ENCODE data around the gene GBF1.

Gene GBF1

GRCh38 chr10:102287538-102287937, 42.2 kb downstream of the GBF1 start:
- no peak for DNase-seq (ENCODE audit: low read depth)
- no peak overlapping the region for H3K4me3 ChIP-seq (ENCODE audit: control insufficient read depth, low read depth, low read length)
- no peak for TF ChIP-seq CTCF (conservative IDR thresholded peaks at IDR 0.05; ENCODE audit: control insufficient read depth, insufficient read depth, low read depth, low read length)

GRCh38 chr10:102287991-102288390, 42.7 kb downstream of the GBF1 start:
- TF ChIP-seq CTCF (conservative IDR thresholded peaks at IDR 0.05; ENCODE audit: control insufficient read depth, insufficient read depth, low read depth, low read length), result no peak
- DNase-seq (ENCODE audit: low read depth), result no peak
- H3K4me3 ChIP-seq (ENCODE audit: control insufficient read depth, low read depth, low read length), result no peak overlapping the region

- no peak for TF ChIP-seq CTCF (conservative IDR thresholded peaks at IDR 0.05; ENCODE audit: control insufficient read depth, insufficient read depth, low read depth, low read length)
- H3K4me3 ChIP-seq (ENCODE audit: control insufficient read depth, low read depth, low read length), result no peak overlapping the region
- no peak for DNase-seq (ENCODE audit: low read depth)
Measured at GRCh38 chr10:102289356-102289755, 44.0 kb downstream of the GBF1 start.

- DNase-seq (ENCODE audit: low read depth), result no peak
- TF ChIP-seq CTCF (conservative IDR thresholded peaks at IDR 0.05; ENCODE audit: control insufficient read depth, insufficient read depth, low read depth, low read length), result no peak
Measured at GRCh38 chr10:102289840-102290239, 44.5 kb downstream of the GBF1 start.

GRCh38 chr10:102291221-102291905, 46.0 kb downstream of the GBF1 start:
- no peak for DNase-seq (ENCODE audit: low read depth)
- TF ChIP-seq CTCF (conservative IDR thresholded peaks at IDR 0.05; ENCODE audit: control insufficient read depth, insufficient read depth, low read depth, low read length), result no peak
- H3K4me3 ChIP-seq (ENCODE audit: control insufficient read depth, low read depth, low read length), result no peak overlapping the region

More at GRCh38 chr10:102289840-102290239, 44.5 kb downstream of the GBF1 start:
- H3K4me3 ChIP-seq (ENCODE audit: control insufficient read depth, low read depth, low read length), result no peak overlapping the region

- DNase-seq (ENCODE audit: low read depth), result no peak
- TF ChIP-seq CTCF (conservative IDR thresholded peaks at IDR 0.05; ENCODE audit: control insufficient read depth, insufficient read depth, low read depth, low read length), result no peak
Measured at GRCh38 chr10:102297101-102297500, 51.8 kb downstream of the GBF1 start.

GRCh38 chr10:102298899-102299298, 53.6 kb downstream of the GBF1 start:
- DNase-seq (ENCODE audit: low read depth), result no peak
- H3K4me3 ChIP-seq (ENCODE audit: control insufficient read depth, low read depth, low read length), result no peak overlapping the region
- TF ChIP-seq CTCF (conservative IDR thresholded peaks at IDR 0.05; ENCODE audit: control insufficient read depth, insufficient read depth, low read depth, low read length), result no peak

More at GRCh38 chr10:102297101-102297500, 51.8 kb downstream of the GBF1 start:
- no peak overlapping the region for H3K4me3 ChIP-seq (ENCODE audit: control insufficient read depth, low read depth, low read length)
